ENCODE data around the gene RIMBP2.

RIMBP2 gene

DNA sequence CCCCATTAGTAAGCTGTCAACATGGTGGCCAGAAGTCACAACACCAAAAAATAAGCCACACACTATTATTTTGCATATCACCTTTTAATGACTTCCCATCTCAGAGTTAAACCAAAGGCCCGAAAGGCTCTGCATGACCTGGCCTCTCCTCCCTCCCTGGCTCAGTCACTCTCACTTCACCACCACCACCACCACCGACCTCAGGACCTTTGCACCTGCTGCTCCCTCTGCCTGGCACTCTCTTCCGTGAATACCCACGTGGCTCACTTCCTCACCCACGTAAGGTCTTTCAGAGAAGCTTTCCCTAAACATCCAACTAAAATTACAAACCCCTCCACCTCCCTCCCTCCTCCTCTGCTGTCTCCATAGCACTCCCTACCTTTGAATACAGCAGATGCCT, 134.3 kb downstream of the RIMBP2 start:
- Histone ChIP-seq H3K27me3 (ENCODE audit: control insufficient read depth, insufficient read depth, low read length) (no peaks in the 10 kb centered on the region), H3K4me1 (ENCODE audit: control insufficient read depth, insufficient read depth, low read length) (no peaks in the 10 kb centered on the region; the same call in 1 of the 2 replicates), H3K9ac (ENCODE audit: low read length) (no peak overlapping the region), H3K36me3 (ENCODE audit: control insufficient read depth, insufficient read depth, low read length) (no peaks in the 10 kb centered on the region), H3K27ac (ENCODE audit: low read depth, low read length) (no peak overlapping the region), H3K4me3 (ENCODE audit: low read depth, low read length) (no peak overlapping the region), H3K9me3 (ENCODE audit: control insufficient read depth, insufficient read depth, low read depth, low read length) (peaks cover 9% of the 10 kb centered on the region; the same call in 1 of the 2 replicates)

DNA sequence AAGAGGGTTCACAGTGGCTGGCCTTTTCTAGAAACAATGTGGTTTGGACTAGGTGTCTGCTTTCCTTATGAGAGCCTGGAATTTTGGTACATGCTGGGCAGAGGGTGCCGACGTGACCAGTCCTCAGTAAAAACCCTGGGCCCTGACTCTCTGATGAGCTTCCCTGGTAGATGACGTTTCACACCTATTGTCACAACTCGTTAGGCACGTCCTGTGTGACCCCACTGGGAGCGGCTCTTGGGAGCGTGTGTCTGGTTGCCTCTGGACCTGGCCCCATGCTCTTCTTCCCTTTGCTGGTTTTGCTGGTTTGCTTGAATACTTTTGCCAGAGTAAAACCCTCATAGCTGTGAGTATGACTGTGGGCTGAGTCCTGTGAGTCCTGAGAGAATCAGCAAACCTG, 136.9 kb downstream of the RIMBP2 start:
- Histone ChIP-seq H3K9me3 (ENCODE audit: control insufficient read depth, insufficient read depth, low read depth, low read length) (peaks cover 5% of the 10 kb centered on the region; the same call in 1 of the 2 replicates), H3K9ac (ENCODE audit: low read length) (no peak overlapping the region), H3K27ac (ENCODE audit: low read depth, low read length) (no peak overlapping the region), H3K36me3 (ENCODE audit: control insufficient read depth, insufficient read depth, low read length) (no peaks in the 10 kb centered on the region), H3K4me3 (ENCODE audit: low read depth, low read length) (no peak overlapping the region), H3K4me1 (ENCODE audit: control insufficient read depth, insufficient read depth, low read length) (no peaks in the 10 kb centered on the region; the same call in 1 of the 2 replicates), H3K27me3 (ENCODE audit: control insufficient read depth, insufficient read depth, low read length) (no peaks in the 10 kb centered on the region)

DNA sequence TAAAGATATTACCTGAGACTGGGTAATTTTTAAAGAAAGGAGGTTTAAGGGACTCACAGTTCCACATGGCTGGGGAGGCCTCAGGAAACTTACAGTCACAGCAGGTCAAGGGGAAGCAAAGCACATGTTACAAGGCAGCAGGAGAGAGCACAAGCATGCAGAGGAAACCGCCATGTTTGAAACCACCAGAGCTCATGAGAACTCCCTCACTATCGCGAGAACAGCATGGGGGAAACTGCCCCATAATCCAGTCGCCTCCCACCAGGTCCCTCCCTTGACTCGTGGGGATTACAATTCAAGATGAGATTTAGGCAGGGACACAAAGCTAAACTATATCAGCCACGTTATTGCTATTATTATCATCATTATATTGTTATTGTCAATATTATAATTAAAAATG, 138.7 kb downstream of the RIMBP2 start:
- Histone ChIP-seq H3K27ac (ENCODE audit: low read depth, low read length) (no peak overlapping the region), H3K4me3 (ENCODE audit: low read depth, low read length) (no peak overlapping the region), H3K9ac (ENCODE audit: low read length) (no peak overlapping the region), H3K36me3 (ENCODE audit: control insufficient read depth, insufficient read depth, low read length) (no peaks in the 10 kb centered on the region), H3K27me3 (ENCODE audit: control insufficient read depth, insufficient read depth, low read length) (no peaks in the 10 kb centered on the region), H3K4me1 (ENCODE audit: control insufficient read depth, insufficient read depth, low read length) (no peaks in the 10 kb centered on the region; the same call in 1 of the 2 replicates), H3K9me3 (ENCODE audit: control insufficient read depth, insufficient read depth, low read depth, low read length) (no peaks in the 10 kb centered on the region)

DNA sequence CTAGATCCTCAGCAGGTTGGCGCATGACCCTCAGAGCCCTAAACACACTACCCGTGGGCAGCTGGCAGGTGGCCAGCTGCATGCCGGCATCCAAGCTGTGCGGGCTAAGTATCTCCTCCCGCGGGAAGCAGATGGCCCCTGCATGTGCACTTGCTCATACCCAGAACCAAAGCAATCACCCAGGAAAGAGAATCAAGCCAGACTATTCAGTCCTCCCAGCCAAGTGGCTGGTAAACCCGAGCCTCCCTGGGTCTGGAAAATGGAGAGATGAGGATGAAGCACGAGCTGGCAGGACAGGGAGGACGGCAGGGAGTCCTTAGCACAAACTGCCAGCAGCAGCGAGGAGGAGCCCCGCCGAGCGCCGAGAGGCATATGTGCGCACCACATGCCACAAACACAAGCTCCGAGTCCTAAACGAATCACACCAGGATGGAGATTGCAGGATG, 139.7 kb downstream of the RIMBP2 start:
- no peaks in the 10 kb centered on the region for H3K9me3 ChIP-seq (ENCODE audit: control insufficient read depth, insufficient read depth, low read depth, low read length)
- no peak overlapping the region for H3K4me3 ChIP-seq (ENCODE audit: low read depth, low read length)
- no peak overlapping the region for H3K9ac ChIP-seq (ENCODE audit: low read length)
- no peak overlapping the region for H3K27ac ChIP-seq (ENCODE audit: low read depth, low read length)
- no peaks in the 10 kb centered on the region; the same call in 1 of the 2 replicates for H3K4me1 ChIP-seq (ENCODE audit: control insufficient read depth, insufficient read depth, low read length)
- H3K27me3 ChIP-seq (ENCODE audit: control insufficient read depth, insufficient read depth, low read length), result no peaks in the 10 kb centered on the region
- no peaks in the 10 kb centered on the region for H3K36me3 ChIP-seq (ENCODE audit: control insufficient read depth, insufficient read depth, low read length)

DNA sequence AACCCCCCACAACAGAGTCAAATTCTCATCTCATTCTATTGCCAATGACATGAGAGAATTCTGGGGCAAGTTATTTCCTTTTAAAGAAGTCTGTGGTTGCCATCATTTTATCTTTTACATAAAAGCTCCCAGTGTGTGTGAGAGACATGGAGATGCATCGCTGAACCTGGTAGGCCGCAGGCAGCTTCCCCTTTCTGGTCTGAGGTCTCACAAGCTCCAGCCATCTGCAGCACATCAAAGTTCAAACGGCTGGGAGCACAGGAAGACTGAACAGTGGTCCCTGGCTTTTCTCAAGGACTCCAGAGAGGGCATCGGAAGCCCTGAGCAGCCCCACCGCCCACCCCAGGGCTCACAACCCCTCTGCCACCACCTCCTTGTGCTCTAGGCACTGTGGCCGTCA, 141.7 kb downstream of the RIMBP2 start:
- no peaks in the 10 kb centered on the region for H3K36me3 ChIP-seq (ENCODE audit: control insufficient read depth, insufficient read depth, low read length)
- no peaks in the 10 kb centered on the region for H3K27me3 ChIP-seq (ENCODE audit: control insufficient read depth, insufficient read depth, low read length)
- H3K9ac ChIP-seq (ENCODE audit: low read length), result no peak overlapping the region
- H3K4me1 ChIP-seq (ENCODE audit: control insufficient read depth, insufficient read depth, low read length), result no peaks in the 10 kb centered on the region; the same call in 1 of the 2 replicates
- H3K4me3 ChIP-seq (ENCODE audit: low read depth, low read length), result no peak overlapping the region
- no peaks in the 10 kb centered on the region for H3K9me3 ChIP-seq (ENCODE audit: control insufficient read depth, insufficient read depth, low read depth, low read length)
- no peak overlapping the region for H3K27ac ChIP-seq (ENCODE audit: low read depth, low read length)

DNA sequence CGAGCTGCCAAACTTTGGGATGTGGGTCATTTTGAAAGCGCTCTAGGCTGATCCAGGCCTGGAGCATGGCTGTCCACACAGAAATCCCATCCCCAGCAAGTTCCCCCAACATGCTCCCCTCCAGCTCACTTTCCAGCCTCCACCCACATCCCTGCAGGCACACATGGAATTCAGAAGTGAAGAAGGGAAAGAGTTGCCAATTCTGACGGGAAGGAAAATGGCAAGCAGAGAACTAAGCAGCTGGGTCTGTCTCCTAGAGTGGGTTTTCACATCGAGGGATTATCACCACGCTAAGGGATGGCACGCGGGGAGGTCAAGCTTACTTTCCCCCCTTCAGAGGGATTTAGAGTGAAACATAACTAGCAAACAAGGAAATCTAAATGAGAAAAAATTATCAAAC, 142.3 kb downstream of the RIMBP2 start:
- Histone ChIP-seq H3K4me1 (ENCODE audit: control insufficient read depth, insufficient read depth, low read length) (no peaks in the 10 kb centered on the region), H3K9me3 (ENCODE audit: control insufficient read depth, insufficient read depth, low read depth, low read length) (no peaks in the 10 kb centered on the region), H3K27ac (ENCODE audit: low read depth, low read length) (no peak overlapping the region)

DNA sequence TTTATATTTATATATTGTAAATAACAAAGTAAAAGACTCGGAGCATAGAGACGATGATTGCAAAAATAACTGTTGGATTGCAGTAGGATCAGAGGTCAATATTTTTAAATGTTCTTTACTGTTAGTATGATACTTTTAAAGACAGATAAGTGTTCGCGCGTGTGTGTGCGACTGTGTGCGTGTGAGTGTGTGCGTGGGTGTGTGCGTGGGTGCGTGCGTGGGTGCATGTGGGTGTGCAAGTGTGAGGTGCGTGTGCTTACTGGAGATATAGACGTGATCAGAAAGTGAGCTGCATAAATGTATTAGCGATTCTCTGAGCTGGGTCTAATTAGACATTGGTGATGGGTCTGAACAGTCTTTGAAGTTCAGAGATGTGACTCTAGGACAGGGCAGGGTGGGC, 142.9 kb downstream of the RIMBP2 start:
- Histone ChIP-seq H3K4me1 (ENCODE audit: control insufficient read depth, insufficient read depth, low read length) (no peaks in the 10 kb centered on the region), H3K9ac (ENCODE audit: low read length) (no peak overlapping the region), H3K36me3 (ENCODE audit: control insufficient read depth, insufficient read depth, low read length) (no peaks in the 10 kb centered on the region), H3K27me3 (ENCODE audit: control insufficient read depth, insufficient read depth, low read length) (no peaks in the 10 kb centered on the region), H3K4me3 (ENCODE audit: low read depth, low read length) (no peak overlapping the region), H3K27ac (ENCODE audit: low read depth, low read length) (no peak overlapping the region), H3K9me3 (ENCODE audit: control insufficient read depth, insufficient read depth, low read depth, low read length) (no peaks in the 10 kb centered on the region)

More for the DNA sequence above, 142.3 kb downstream of the RIMBP2 start:
- no peak overlapping the region for H3K4me3 ChIP-seq (ENCODE audit: low read depth, low read length)
- no peaks in the 10 kb centered on the region for H3K27me3 ChIP-seq (ENCODE audit: control insufficient read depth, insufficient read depth, low read length)
- H3K9ac ChIP-seq (ENCODE audit: low read length), result no peak overlapping the region
- no peaks in the 10 kb centered on the region for H3K36me3 ChIP-seq (ENCODE audit: control insufficient read depth, insufficient read depth, low read length)

DNA sequence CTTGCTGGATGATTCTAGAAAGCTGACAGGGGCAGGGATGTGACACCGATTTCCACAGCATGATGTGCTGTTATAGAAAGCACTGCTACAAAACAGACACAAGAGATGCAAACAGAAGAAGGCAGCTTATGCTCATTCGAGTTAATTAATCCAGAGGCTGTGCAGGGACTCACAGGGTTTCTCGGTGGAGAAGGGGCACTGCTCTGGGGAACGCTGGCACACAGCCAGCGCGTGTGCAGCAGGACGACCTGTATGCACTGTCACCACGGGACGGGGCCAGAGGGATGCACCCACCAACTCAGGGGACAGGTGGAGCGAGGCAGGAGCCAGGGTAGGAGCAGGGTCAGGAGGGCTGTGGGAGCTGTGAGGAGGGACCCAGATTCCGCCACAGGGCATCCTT, 143.5 kb downstream of the RIMBP2 start:
- Histone ChIP-seq H3K4me3 (ENCODE audit: low read depth, low read length) (no peak overlapping the region), H3K36me3 (ENCODE audit: control insufficient read depth, insufficient read depth, low read length) (no peaks in the 10 kb centered on the region), H3K27ac (ENCODE audit: low read depth, low read length) (no peak overlapping the region), H3K9me3 (ENCODE audit: control insufficient read depth, insufficient read depth, low read depth, low read length) (no peaks in the 10 kb centered on the region), H3K9ac (ENCODE audit: low read length) (no peak overlapping the region), H3K27me3 (ENCODE audit: control insufficient read depth, insufficient read depth, low read length) (no peaks in the 10 kb centered on the region), H3K4me1 (ENCODE audit: control insufficient read depth, insufficient read depth, low read length) (no peaks in the 10 kb centered on the region)

DNA sequence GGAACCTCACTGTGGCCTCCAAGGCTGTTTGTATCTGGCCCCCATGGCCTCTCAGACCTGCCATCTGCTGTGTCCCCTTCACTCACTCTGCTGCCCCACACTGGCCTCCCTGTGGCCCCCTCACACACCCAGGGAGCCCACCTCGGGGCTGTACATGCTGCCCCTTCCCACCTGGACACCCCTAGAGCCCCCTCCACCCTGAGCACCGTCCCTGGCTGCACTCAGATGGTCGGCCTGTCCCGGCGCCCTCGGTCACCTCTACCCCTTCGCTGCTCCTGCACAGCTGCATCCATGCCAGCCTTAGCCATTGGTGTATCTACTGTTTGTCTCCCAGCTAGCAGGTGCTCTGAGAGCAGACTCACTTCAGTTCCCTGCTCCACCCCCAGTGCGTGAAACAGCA, 144.4 kb downstream of the RIMBP2 start:
- Histone ChIP-seq H3K27me3 (ENCODE audit: control insufficient read depth, insufficient read depth, low read length) (no peaks in the 10 kb centered on the region), H3K4me3 (ENCODE audit: low read depth, low read length) (no peak overlapping the region), H3K27ac (ENCODE audit: low read depth, low read length) (no peak overlapping the region), H3K9ac (ENCODE audit: low read length) (no peak overlapping the region), H3K4me1 (ENCODE audit: control insufficient read depth, insufficient read depth, low read length) (no peaks in the 10 kb centered on the region), H3K9me3 (ENCODE audit: control insufficient read depth, insufficient read depth, low read depth, low read length) (peaks cover under 1% of the 10 kb centered on the region; the same call in 1 of the 2 replicates), H3K36me3 (ENCODE audit: control insufficient read depth, insufficient read depth, low read length) (no peaks in the 10 kb centered on the region)

DNA sequence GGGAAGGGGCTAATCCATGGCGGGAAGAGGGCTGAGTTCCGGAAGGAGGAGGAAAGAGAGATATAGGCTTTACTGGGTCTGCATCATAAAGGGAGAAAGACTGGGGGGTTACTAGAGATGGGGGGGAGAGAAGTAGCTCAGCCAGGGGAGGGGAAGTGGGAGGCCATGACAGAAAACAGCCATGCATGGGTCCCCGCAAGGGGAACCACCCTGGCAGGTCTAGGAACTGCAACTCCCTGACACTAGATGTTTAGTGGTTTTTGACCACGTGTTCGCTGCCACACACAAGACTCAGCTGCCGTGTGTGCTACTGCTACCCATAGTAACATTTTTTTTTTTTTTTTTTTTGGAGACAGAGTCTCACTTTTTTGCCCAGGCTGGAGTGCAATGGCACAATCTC, 145.0 kb downstream of the RIMBP2 start:
- H3K9me3 ChIP-seq (ENCODE audit: control insufficient read depth, insufficient read depth, low read depth, low read length), result peaks cover 6% of the 10 kb centered on the region; the same call in 1 of the 2 replicates
- H3K4me3 ChIP-seq (ENCODE audit: low read depth, low read length), result no peak overlapping the region
- H3K27ac ChIP-seq (ENCODE audit: low read depth, low read length), result no peak overlapping the region
- H3K36me3 ChIP-seq (ENCODE audit: control insufficient read depth, insufficient read depth, low read length), result no peaks in the 10 kb centered on the region
- no peak overlapping the region for H3K9ac ChIP-seq (ENCODE audit: low read length)
- H3K27me3 ChIP-seq (ENCODE audit: control insufficient read depth, insufficient read depth, low read length), result no peaks in the 10 kb centered on the region
- no peaks in the 10 kb centered on the region for H3K4me1 ChIP-seq (ENCODE audit: control insufficient read depth, insufficient read depth, low read length)

DNA sequence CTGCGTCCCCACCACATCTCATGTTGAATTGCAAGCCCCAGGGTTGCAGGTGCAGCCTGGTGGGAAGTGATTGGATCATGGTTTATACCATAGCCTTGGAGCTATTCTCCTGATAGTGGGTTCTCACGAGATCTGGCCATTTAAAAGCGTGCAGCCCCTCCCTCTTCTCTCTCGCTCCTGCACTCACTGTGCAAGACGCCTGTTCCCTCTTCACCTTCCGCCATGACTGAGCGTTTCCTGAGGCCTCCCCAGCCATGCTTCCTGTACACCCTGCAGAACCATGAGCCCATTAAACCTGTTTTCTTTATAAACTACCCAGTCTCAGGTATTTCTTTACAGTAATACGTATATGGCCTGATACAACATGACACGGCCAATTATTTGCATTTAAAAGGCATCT, 146.6 kb downstream of the RIMBP2 start:
- Histone ChIP-seq H3K4me3 (ENCODE audit: low read depth, low read length) (no peak overlapping the region), H3K4me1 (ENCODE audit: control insufficient read depth, insufficient read depth, low read length) (no peaks in the 10 kb centered on the region), H3K9ac (ENCODE audit: low read length) (no peak overlapping the region), H3K9me3 (ENCODE audit: control insufficient read depth, insufficient read depth, low read depth, low read length) (peaks cover 19% of the 10 kb centered on the region), H3K27ac (ENCODE audit: low read depth, low read length) (no peak overlapping the region), H3K27me3 (ENCODE audit: control insufficient read depth, insufficient read depth, low read length) (no peaks in the 10 kb centered on the region), H3K36me3 (ENCODE audit: control insufficient read depth, insufficient read depth, low read length) (no peaks in the 10 kb centered on the region)

DNA sequence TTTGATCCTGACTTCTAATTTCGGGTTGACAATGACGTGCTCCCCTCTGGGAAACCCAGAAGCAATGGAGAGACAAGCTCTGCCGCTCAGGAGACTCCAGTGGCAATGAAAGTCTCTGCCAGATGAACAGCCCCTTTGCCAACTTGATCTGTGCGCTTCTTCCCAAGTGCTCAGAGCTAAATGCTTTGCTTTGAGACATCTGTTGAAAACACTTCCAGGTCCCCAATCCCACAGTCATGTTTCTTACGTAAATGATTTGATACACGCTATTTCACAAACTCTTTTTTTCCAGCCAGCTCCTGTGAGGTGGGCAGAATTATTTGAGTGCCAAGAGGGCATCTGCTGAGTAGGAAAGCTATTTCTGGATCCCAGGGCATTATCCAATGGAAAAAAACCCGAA, 147.6 kb downstream of the RIMBP2 start:
- Histone ChIP-seq H3K9ac (ENCODE audit: low read length) (no peak overlapping the region), H3K27ac (ENCODE audit: low read depth, low read length) (no peak overlapping the region), H3K4me3 (ENCODE audit: low read depth, low read length) (no peak overlapping the region), H3K4me1 (ENCODE audit: control insufficient read depth, insufficient read depth, low read length) (no peaks in the 10 kb centered on the region), H3K9me3 (ENCODE audit: control insufficient read depth, insufficient read depth, low read depth, low read length) (peaks cover 22% of the 10 kb centered on the region), H3K27me3 (ENCODE audit: control insufficient read depth, insufficient read depth, low read length) (no peaks in the 10 kb centered on the region), H3K36me3 (ENCODE audit: control insufficient read depth, insufficient read depth, low read length) (no peaks in the 10 kb centered on the region)

All from HUES6 (cell line).